PC-9 (cell line): Measurements from ENCODE around the gene PCSK5.

Source experiments
- EZH2 ChIP-seq: fragments of 200-600 bp; sonication (generic); IDR thresholded peaks from 2 replicates; pipeline ENCODE4 v1.8.0; 2017; ENCODE audit warnings: antibody characterized with exemption, low read depth
- TF ChIP-seq, protein P1 (sequence below): fragments of 200-600 bp; sonication (generic); conservative IDR thresholded peaks from 2 replicates; pipeline ENCODE4 v1.6.1; 2017; ENCODE audit warnings: mixed run types, antibody characterized with exemption, mild to moderate bottlenecking, moderate library complexity

DNA sequence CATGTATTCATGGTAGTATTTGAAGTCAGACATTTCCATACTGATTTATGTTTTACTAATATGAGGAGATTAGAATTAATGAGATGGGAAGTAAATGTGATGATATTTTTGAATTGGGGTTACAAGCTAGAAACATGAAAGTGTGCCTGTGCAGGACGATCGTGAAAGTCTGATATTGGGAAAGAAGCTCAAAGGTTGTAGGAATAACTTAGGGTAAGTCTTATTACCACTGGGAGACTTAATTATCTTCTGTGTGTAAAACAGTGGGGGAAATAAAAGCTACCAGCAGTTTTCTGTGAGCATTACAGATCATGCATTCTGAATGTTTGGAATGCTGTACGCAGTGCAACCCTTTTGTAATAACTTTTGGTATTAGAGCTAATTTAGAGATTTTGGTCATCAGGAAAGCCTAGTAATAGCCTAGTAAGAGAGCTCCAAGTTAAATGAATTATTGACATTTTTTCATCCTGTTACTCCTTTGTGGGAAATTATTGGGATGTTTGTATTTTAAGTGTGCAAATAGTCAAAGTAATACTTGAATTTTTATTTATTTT is 153.9 kb downstream of the PCSK5 start:
- TF ChIP-seq, protein P1, sequence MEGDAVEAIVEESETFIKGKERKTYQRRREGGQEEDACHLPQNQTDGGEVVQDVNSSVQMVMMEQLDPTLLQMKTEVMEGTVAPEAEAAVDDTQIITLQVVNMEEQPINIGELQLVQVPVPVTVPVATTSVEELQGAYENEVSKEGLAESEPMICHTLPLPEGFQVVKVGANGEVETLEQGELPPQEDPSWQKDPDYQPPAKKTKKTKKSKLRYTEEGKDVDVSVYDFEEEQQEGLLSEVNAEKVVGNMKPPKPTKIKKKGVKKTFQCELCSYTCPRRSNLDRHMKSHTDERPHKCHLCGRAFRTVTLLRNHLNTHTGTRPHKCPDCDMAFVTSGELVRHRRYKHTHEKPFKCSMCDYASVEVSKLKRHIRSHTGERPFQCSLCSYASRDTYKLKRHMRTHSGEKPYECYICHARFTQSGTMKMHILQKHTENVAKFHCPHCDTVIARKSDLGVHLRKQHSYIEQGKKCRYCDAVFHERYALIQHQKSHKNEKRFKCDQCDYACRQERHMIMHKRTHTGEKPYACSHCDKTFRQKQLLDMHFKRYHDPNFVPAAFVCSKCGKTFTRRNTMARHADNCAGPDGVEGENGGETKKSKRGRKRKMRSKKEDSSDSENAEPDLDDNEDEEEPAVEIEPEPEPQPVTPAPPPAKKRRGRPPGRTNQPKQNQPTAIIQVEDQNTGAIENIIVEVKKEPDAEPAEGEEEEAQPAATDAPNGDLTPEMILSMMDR = no peak
- TF ChIP-seq EZH2 = no peak
